Heart left ventricle (tissue), 16 donors: Measurements from ENCODE around the gene TSPAN32. TPM values are rescaled to one million over a fixed set of nuclear protein-coding genes. Genes with fewer than 3 reads are reported as not detected.

ENCODE experiments used
- ATAC-seq, 4 donors: fragments of 200-7000 bp; cut with Tn5 transposase; one replicate each; pipeline ENCODE4 v1.9.1; 2020 to 2022; ENCODE audit warnings: moderate library complexity in 4 of 4, mild to moderate bottlenecking in 3 of 4, moderate number of reproducible peaks in 1 of 4
- DNase-seq, 5 donors: peaks; one replicate each; pipeline ENCODE4 v3.0.0-alpha.2; 2020
- H3K27ac ChIP-seq, 12 donors: fragments of 200-600 bp; sonication (generic) in 4 of 12; one replicate each; pipeline versions ENCODE4 v1.5.0 to v1.8.0; 2016 to 2022; ENCODE audit warnings: mild to moderate bottlenecking in 2 of 12
- H3K27me3 ChIP-seq, 9 donors: fragments of 200-600 bp; sonication (generic) in 2 of 9; one replicate each; pipeline versions ENCODE4 v1.5.1 to v1.8.0; 2016 to 2022; ENCODE audit warnings: mild to moderate bottlenecking in 3 of 9
- H3K36me3 ChIP-seq, 9 donors: fragments of 200-600 bp; sonication (generic) in 2 of 9; one replicate each; pipeline versions ENCODE4 v1.5.0 to v1.8.0; 2018 to 2022; ENCODE audit warnings: mild to moderate bottlenecking in 2 of 9
- H3K4me1 ChIP-seq, 12 donors: fragments of 200-600 bp; sonication (generic) in 4 of 12; one replicate each; pipeline versions ENCODE4 v1.5.0 to v1.8.0; 2016 to 2022; ENCODE audit warnings: mild to moderate bottlenecking in 3 of 12
- H3K4me3 ChIP-seq, 12 donors: fragments of 200-600 bp; sonication (generic) in 4 of 12; one replicate each; pipeline versions ENCODE4 v1.5.0 to v1.8.0; 2017 to 2022; ENCODE audit warnings: mild to moderate bottlenecking in 9 of 12, moderate library complexity in 4 of 12
- H3K9me3 ChIP-seq, 12 donors: fragments of 200-600 bp; sonication (generic) in 4 of 12; one replicate each; pipeline versions ENCODE4 v1.5.0 to v1.8.0; 2016 to 2022; ENCODE audit warnings: mild to moderate bottlenecking in 1 of 12
- POLR2A ChIP-seq, 2 donors: fragments of 450-650 bp; IDR thresholded peaks; one replicate each; pipeline ENCODE4 v1.6.1; 2017; ENCODE audit warnings: antibody characterized with exemption in 2 of 2, mild to moderate bottlenecking in 2 of 2, moderate library complexity in 2 of 2
- WGBS, 4 donors: extraction: QIAGEN DNeasy Blood & Tissue Kit in 2 of 4; methylation state at CpG; one replicate each; pipeline versions ENCODE4 v1.1.5 to v1.1.7; 2013 to 2018; 5-methylcytosine and 5-hydroxymethylcytosine counted together
- intact Hi-C, 10 donors: fragments of 100-400 bp; cut with DNase I; formaldehyde crosslinking; loops; one replicate each; pipeline versions ENCODE4 v1.11.1 to v1.14.2; 2022
- polyA plus RNA-seq, 2 donors: library from polyadenylated mRNA; stranded (reverse); fragments of 200-250 nt; gene quantifications; one replicate each; pipeline ENCODE4 v1.2.3, GENCODE V29; 2013
- total RNA-seq, 9 donors: library from RNA; depleted of rRNA in 2 of 9; stranded (reverse); fragments of >200 nt in 2 of 9; fragmentation: NEBNext Ultra II Directional in 3 of 9; extraction: Animal tissue kit (Norgen Biotek cat#: 25700) in 3 of 9; gene quantifications; one replicate each; pipeline versions ENCODE4 v1.1.0 to v1.2.4, GENCODE V29; 2016 to 2023
- TF ChIP-seq, protein P1 (sequence below), 12 donors: fragments of 200-600 bp; sonication (generic) in 4 of 12; IDR thresholded peaks; one replicate each; pipeline versions ENCODE4 v1.5.0 to v1.8.0; 2018 to 2022; ENCODE audit warnings: antibody characterized with exemption in 12 of 12, mild to moderate bottlenecking in 5 of 12
- donor health status: ischemic (EF 13 %, LVEDD 7.1; RV severe dilation, severe dysfunction).
- donor health status: healthy with polysubstance abuse.
- donor health status: DM: no; HTN: yes; CAD: no.
- donor health status: DM: no; HTN: no; CAD: no.
- donor health status: ischemic (EF 25% LVEDD 6.9; RV normal size, moderate dysfunction).
- donor health status: ischemic (EF 25% LVEDD 5.7; RV mildly dilated, moderate dysfunction).
- donor health status: healthy.
- donor health status: DM: yes; HTN: yes; CAD: no.
- donor health status: ischemic (EF 35%, LVEDD 5.7; RV mildly dilated, moderate dysfunction).
- donor health status: nonischemic (EF 11% LVEDD 7.7; RV severe dilation, severe dysfunction).
- donor health status: DM: yes; HTN: yes; CAD: no.
- donor health status: PGD.
- donor health status: ischemic (EF 29% LVEDD 5.4; RV normal size, mild dysfunction).
- donor health status: nonischemic (EF 23%, LVEDD 6.1; RV moderate dilation, normal function).

TSPAN32 gene
- total and polyA plus RNA-seq, 11 donors: 3.5 to 29.5 (median 18.0) TPM

DNA sequence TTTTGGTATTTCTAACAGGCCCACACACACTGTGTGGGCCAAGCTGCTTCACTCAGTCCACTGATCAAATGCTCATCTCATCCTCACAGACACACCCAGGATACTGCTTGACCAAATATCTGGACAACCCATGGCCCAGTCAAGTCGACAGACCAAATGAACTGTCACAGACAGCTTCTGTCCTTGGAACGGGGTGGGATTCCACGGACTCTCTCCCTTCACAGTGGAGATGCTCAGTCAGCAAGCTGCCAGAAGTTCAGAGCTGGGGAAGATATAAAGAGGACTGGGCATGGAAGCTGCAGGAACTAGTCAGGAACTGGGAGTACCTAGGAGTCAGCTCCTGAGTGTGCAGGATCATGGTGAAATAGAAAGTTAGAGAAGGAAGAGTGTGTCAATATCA, 40.7 kb downstream of the TSPAN32 start:
- no peak overlapping the region for H3K27ac ChIP-seq
- H3K36me3 ChIP-seq: no peaks in the 10 kb centered on the region
- H3K9me3 ChIP-seq: no peaks in the 10 kb centered on the region
- no peak overlapping the region for H3K4me3 ChIP-seq
- no peak for ATAC-seq
- H3K4me1 ChIP-seq: no peaks in the 10 kb centered on the region
- DNase-seq: no peak
- H3K27me3 ChIP-seq: no peaks in the 10 kb centered on the region
- TF ChIP-seq, protein P1, sequence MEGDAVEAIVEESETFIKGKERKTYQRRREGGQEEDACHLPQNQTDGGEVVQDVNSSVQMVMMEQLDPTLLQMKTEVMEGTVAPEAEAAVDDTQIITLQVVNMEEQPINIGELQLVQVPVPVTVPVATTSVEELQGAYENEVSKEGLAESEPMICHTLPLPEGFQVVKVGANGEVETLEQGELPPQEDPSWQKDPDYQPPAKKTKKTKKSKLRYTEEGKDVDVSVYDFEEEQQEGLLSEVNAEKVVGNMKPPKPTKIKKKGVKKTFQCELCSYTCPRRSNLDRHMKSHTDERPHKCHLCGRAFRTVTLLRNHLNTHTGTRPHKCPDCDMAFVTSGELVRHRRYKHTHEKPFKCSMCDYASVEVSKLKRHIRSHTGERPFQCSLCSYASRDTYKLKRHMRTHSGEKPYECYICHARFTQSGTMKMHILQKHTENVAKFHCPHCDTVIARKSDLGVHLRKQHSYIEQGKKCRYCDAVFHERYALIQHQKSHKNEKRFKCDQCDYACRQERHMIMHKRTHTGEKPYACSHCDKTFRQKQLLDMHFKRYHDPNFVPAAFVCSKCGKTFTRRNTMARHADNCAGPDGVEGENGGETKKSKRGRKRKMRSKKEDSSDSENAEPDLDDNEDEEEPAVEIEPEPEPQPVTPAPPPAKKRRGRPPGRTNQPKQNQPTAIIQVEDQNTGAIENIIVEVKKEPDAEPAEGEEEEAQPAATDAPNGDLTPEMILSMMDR (IDR thresholded peaks at IDR 0.05): no peak
- TF ChIP-seq POLR2A (IDR thresholded peaks at IDR 0.05): no peak
- WGBS, 4 donors: 93 to 100% (median 96%) methylated on average over 3 of the region's 3 CpGs
- intact Hi-C loops: no loop called here

DNA sequence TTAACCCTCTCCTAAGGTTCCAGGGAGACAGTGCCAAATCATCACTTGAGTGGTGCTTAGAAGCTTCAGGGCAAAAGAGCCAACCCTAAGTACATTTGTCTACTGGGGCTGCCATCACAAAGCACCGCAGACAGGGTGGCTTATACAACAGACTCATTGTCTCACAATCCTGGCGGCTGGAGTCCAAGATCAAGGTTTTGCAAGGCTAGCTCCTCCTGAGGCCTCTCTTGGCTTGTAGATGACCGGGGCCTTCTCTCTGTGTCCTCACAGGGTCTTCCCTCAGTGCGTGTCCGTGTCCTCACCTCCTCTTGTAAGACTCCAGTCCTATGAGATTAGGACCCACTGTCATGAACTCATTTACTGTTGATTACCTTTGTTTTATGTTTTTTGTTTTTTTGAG, 41.2 kb downstream of the TSPAN32 start:
- DNase-seq (no peak), ATAC-seq (no peak)
- Histone ChIP-seq H3K36me3 (no peaks in the 10 kb centered on the region), H3K4me3 (no peak overlapping the region), H3K4me1 (no peaks in the 10 kb centered on the region), H3K27me3 (no peaks in the 10 kb centered on the region), H3K27ac (no peak overlapping the region), H3K9me3 (no peaks in the 10 kb centered on the region)
- intact Hi-C loops: no loop called here
- 71 to 97% (median 81%) methylated on average over 5 of the region's 5 CpGs for WGBS, 4 donors
- TF ChIP-seq POLR2A (IDR thresholded peaks at IDR 0.05): no peak
- TF ChIP-seq, protein P1 (IDR thresholded peaks at IDR 0.05): no peak

DNA sequence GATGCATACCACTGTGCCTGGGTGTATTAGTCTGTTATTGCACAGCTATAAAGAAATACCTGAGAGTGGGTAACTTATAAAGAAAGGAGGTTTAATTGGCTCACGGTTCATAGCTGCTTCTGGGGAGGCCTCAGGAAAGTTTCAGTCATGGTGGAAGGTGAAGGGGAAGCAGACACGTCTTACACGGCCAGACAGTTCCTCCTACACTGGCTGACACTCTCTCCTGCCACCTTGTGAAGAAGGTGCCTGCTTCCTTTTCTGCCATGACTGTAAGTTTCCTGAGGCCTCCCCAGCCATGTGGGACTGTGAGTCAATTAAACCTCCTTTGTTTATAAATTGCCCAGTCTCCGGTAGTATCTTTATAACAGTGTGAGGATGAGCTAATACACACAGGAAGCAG, 41.7 kb downstream of the TSPAN32 start:
- intact Hi-C loops: no loop called here
- WGBS, 4 donors: 83 to 95% (median 89%) methylated on average over 4 of the region's 4 CpGs
- ATAC-seq: no peak
- Histone ChIP-seq H3K4me3 (no peak overlapping the region), H3K9me3 (peaks cover 0 to under 1% (median 0%) of the 10 kb centered on the region in 12 donors), H3K36me3 (no peaks in the 10 kb centered on the region), H3K27ac (no peak overlapping the region), H3K4me1 (no peaks in the 10 kb centered on the region), H3K27me3 (no peaks in the 10 kb centered on the region)
- DNase-seq: no peak
- TF ChIP-seq POLR2A (IDR thresholded peaks at IDR 0.05): no peak
- TF ChIP-seq, protein P1 (IDR thresholded peaks at IDR 0.05): no peak

DNA sequence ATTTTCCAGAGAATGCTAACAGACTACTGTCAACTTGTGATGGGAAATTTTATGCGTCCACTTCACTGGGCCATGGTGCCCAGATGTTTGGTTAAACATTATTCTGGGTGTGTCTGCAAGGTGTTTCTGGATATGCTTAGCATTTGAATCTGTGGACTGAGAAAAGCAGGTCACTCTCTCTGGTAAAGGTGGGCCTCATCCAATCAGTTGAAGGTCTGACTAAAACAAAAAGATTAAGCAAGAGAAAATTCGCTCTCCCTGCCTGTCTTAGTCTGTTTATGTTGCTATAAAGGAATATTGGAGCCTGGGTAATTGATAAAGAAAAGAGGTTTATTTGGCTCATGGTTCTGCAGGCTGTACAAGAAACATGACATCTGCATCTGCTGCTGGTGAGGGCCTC, 43.2 kb downstream of the TSPAN32 start:
- Histone ChIP-seq H3K4me1 (no peaks in the 10 kb centered on the region), H3K27me3 (no peaks in the 10 kb centered on the region), H3K36me3 (no peaks in the 10 kb centered on the region), H3K27ac (no peak overlapping the region), H3K4me3 (no peak overlapping the region), H3K9me3 (peaks cover 0 to 16% (median 0%) of the 10 kb centered on the region in 12 donors)
- no peak for TF ChIP-seq POLR2A (IDR thresholded peaks at IDR 0.05)
- TF ChIP-seq, protein P1 (IDR thresholded peaks at IDR 0.05): no peak
- intact Hi-C loops: no loop called here
- DNase-seq: no peak
- no peak for ATAC-seq
- 90 to 96% (median 95%) methylated on average over 2 of the region's 2 CpGs for WGBS, 4 donors
